HepG2 (cell line): ENCODE data around the gene KATNB1. TPM values are rescaled to one million over a fixed set of nuclear protein-coding genes. Genes with fewer than 3 reads are reported as not detected.

Experiments
- ATRX ChIP-seq: sonication (generic); formaldehyde crosslinking; IDR thresholded peaks from 2 replicates; pipeline ENCODE4 v1.4.0; 2020; ENCODE audit warnings: missing genetic modification reagents, borderline replicate concordance
- CHD2 ChIP-seq: IDR thresholded peaks from 2 replicates; pipeline ENCODE4 v1.6.1; 2011; ENCODE audit warnings: low read depth, low read length, improper control_type of control experiment
- CHD4 ChIP-seq: fragments of 200-600 bp; sonication (generic); IDR thresholded peaks from 2 replicates; pipeline ENCODE4 v1.7.0; 2017; ENCODE audit warnings: mild to moderate bottlenecking, low read length, borderline replicate concordance
- CSRNP1 ChIP-seq: sonication (generic); formaldehyde crosslinking; IDR thresholded peaks from 2 replicates; pipeline ENCODE4 v1.8.1; 2023; ENCODE audit warnings: mild to moderate bottlenecking, missing genetic modification reagents
- EP300 ChIP-seq, 3 experiments: sonication (generic) in 1 of 3; formaldehyde crosslinking in 1 of 3; IDR thresholded peaks; 2 replicates each; pipeline versions ENCODE4 v1.5.1 to v1.6.1; 2011 to 2020; ENCODE audit warnings: low read depth in 2 of 3, low read length in 2 of 3, borderline replicate concordance in 1 of 3, improper control_type of control experiment in 1 of 3, mild to moderate bottlenecking in 1 of 3, missing genetic modification reagents in 1 of 3, moderate library complexity in 1 of 3
- ERF ChIP-seq: IDR thresholded peaks from 2 replicates; pipeline ENCODE4 v1.6.1; 2018; ENCODE audit warnings: missing biosample characterization, missing genetic modification reagents
- FOXA1 ChIP-seq, 2 experiments: fragments of 450-650 bp in 1 of 2; sonication (generic) in 1 of 2; formaldehyde crosslinking in 1 of 2; IDR thresholded peaks; 2 replicates each; pipeline versions ENCODE4 v1.4.0 to v1.6.1; 2016 to 2020; ENCODE audit warnings: missing genetic modification reagents in 1 of 2
- NFRKB ChIP-seq: fragments of 450-650 bp; IDR thresholded peaks from 2 replicates; pipeline ENCODE4 v1.6.1; 2017
- NKX3-1 ChIP-seq: sonication (generic); formaldehyde crosslinking; IDR thresholded peaks from 2 replicates; pipeline ENCODE4 v1.5.0; 2020; ENCODE audit warnings: missing genetic modification reagents
- POLR2A ChIP-seq, 2 experiments: IDR thresholded peaks; 2 replicates each; pipeline ENCODE4 v1.6.1; 2011; ENCODE audit warnings: low read depth in 2 of 2, low read length in 2 of 2, mild to moderate bottlenecking in 1 of 2, moderate library complexity in 1 of 2; ENCODE audit not compliant: insufficient read depth in 1 of 2
- RFXANK ChIP-seq: IDR thresholded peaks from 2 replicates; pipeline ENCODE4 v1.6.1; 2016
- RXRB ChIP-seq: IDR thresholded peaks from 2 replicates; pipeline ENCODE4 v1.6.1; 2016; ENCODE audit warnings: borderline replicate concordance, missing genetic modification reagents, missing compliant biosample characterization
- SP1 ChIP-seq, 2 experiments: fragments of 450-650 bp in 1 of 2; sonication (generic) in 1 of 2; formaldehyde crosslinking in 1 of 2; IDR thresholded peaks; 2 replicates each; pipeline versions ENCODE4 v1.4.0 to v1.6.1; 2016 to 2020; ENCODE audit warnings: missing genetic modification reagents in 1 of 2
- SYNCRIP ChIP-seq: fragments of 200-400 bp; formaldehyde crosslinking; IDR thresholded peaks from 2 replicates; pipeline ENCODE4 v1.6.1; 2018; ENCODE audit warnings: mild to moderate bottlenecking, low read depth, low read length; ENCODE audit not compliant: insufficient read depth
- TAF1 ChIP-seq: sonication (generic); formaldehyde crosslinking; IDR thresholded peaks from 2 replicates; pipeline ENCODE4 v1.4.0; 2020; ENCODE audit warnings: missing genetic modification reagents
- U2AF2 ChIP-seq: fragments of 200-400 bp; formaldehyde crosslinking; IDR thresholded peaks from 2 replicates; pipeline ENCODE4 v1.6.1; 2017; ENCODE audit warnings: low read depth, mild to moderate bottlenecking, low read length
- ZBTB42 ChIP-seq: sonication (generic); formaldehyde crosslinking; IDR thresholded peaks from 2 replicates; pipeline ENCODE4 v1.5.0; 2020; ENCODE audit warnings: mild to moderate bottlenecking, missing genetic modification reagents
- ZC3H4 ChIP-seq: sonication (generic); formaldehyde crosslinking; IDR thresholded peaks from 2 replicates; pipeline ENCODE4 v1.4.0; 2020; ENCODE audit warnings: missing genetic modification reagents, borderline replicate concordance
- ZFAT ChIP-seq: sonication (generic); formaldehyde crosslinking; conservative IDR thresholded peaks from 2 replicates; pipeline ENCODE4 v1.8.1; 2023; ENCODE audit warnings: missing genetic modification reagents, inconsistent platforms
- ZNF10 ChIP-seq: sonication (generic); formaldehyde crosslinking; IDR thresholded peaks from 2 replicates; pipeline ENCODE4 v1.4.0; 2020; ENCODE audit warnings: mild to moderate bottlenecking, low read depth, missing genetic modification reagents, borderline replicate concordance
- ZNF17 ChIP-seq: sonication (generic); formaldehyde crosslinking; IDR thresholded peaks from 2 replicates; pipeline ENCODE4 v1.5.0; 2020; ENCODE audit warnings: mild to moderate bottlenecking, missing genetic modification reagents
- ZNF180 ChIP-seq: sonication (generic); formaldehyde crosslinking; IDR thresholded peaks from 2 replicates; pipeline ENCODE4 v1.4.0; 2020; ENCODE audit warnings: low read depth, missing genetic modification reagents, borderline replicate concordance
- ZNF224 ChIP-seq: sonication (generic); formaldehyde crosslinking; IDR thresholded peaks from 2 replicates; pipeline ENCODE4 v1.5.0; 2020; ENCODE audit warnings: mild to moderate bottlenecking, missing genetic modification reagents
- ZNF432 ChIP-seq: sonication (generic); formaldehyde crosslinking; IDR thresholded peaks from 2 replicates; pipeline ENCODE4 v1.5.0; 2020; ENCODE audit warnings: missing genetic modification reagents, mild to moderate bottlenecking, borderline replicate concordance
- ZNF7 ChIP-seq: IDR thresholded peaks from 2 replicates; pipeline ENCODE4 v1.6.1; 2016; ENCODE audit warnings: missing biosample characterization, missing genetic modification reagents
- ZSCAN22 ChIP-seq: sonication (generic); formaldehyde crosslinking; IDR thresholded peaks from 2 replicates; pipeline ENCODE4 v1.4.0; 2020; ENCODE audit warnings: mild to moderate bottlenecking, missing genetic modification reagents
- polyA plus RNA-seq, 8 experiments: library from polyadenylated mRNA; depleted of rRNA in 3 of 8; stranded (reverse) in 7 of 8; unstranded in 1 of 8; fragments of >200 nt; fragmentation: Illumina TruSeq in 4 of 8; extraction: Trizol in 4 of 8; gene quantifications; 2 replicates each; pipeline versions ENCODE4 v1.2.1 to v1.2.3, GENCODE V29; 2011 to 2016; ENCODE audit warnings: low read depth in 4 of 8, missing spikeins in 1 of 8, mixed read lengths in 1 of 8; ENCODE audit not compliant: insufficient read depth in 1 of 8
- total RNA-seq, 5 experiments: library from RNA; depleted of rRNA; stranded (reverse); fragments of >200 nt; fragmentation: Illumina TruSeq; extraction: Trizol; gene quantifications; 2 replicates each; pipeline ENCODE4 v1.2.3, GENCODE V29; 2016; ENCODE audit warnings: low read depth in 1 of 5
- TF ChIP-seq, protein P1 (sequence below): sonication (generic); formaldehyde crosslinking; IDR thresholded peaks from 2 replicates; pipeline ENCODE4 v1.8.0; 2022; ENCODE audit warnings: missing genetic modification reagents, mild to moderate bottlenecking, inconsistent platforms, borderline replicate concordance

KATNB1 gene
- total and polyA plus RNA-seq, 2 of the 13 experiments (the other 11 are each of a cell fraction or from before 2014, with no cell fraction given): 31.5 to 43.5 TPM

- no peak for TF ChIP-seq U2AF2
- no peak for TF ChIP-seq ZNF180
- no peak for TF ChIP-seq ZNF17 (CRISPR knock-in tag)
- TF ChIP-seq FOXA1 (IDR thresholded peaks at IDR 0.05): no peak
- peak; percentile 79 for TF ChIP-seq FOXA1 (CRISPR knock-in tag; IDR thresholded peaks at IDR 0.05)
- TF ChIP-seq CSRNP1: 0 out of 2 replicates have a peak, but pooled peaks have one; percentile 51
- TF ChIP-seq ZSCAN22 (CRISPR knock-in tag): 0 out of 2 replicates have a peak, but pooled peaks have one; percentile 57
- no peak for TF ChIP-seq ZNF7 (CRISPR knock-in tag)
- TF ChIP-seq NKX3-1 (CRISPR knock-in tag): 0 out of 2 replicates have a peak, but pooled peaks have one; percentile 17
- peak; percentile 52 to 65; a peak in 3 of 4 replicates for TF ChIP-seq POLR2A (IDR thresholded peaks at IDR 0.05; ENCODE audit: insufficient read depth in 1 of 2, low read depth in 2 of 2, low read length in 2 of 2)
- no peak for TF ChIP-seq ZNF432 (CRISPR knock-in tag)
- TF ChIP-seq, protein P1, sequence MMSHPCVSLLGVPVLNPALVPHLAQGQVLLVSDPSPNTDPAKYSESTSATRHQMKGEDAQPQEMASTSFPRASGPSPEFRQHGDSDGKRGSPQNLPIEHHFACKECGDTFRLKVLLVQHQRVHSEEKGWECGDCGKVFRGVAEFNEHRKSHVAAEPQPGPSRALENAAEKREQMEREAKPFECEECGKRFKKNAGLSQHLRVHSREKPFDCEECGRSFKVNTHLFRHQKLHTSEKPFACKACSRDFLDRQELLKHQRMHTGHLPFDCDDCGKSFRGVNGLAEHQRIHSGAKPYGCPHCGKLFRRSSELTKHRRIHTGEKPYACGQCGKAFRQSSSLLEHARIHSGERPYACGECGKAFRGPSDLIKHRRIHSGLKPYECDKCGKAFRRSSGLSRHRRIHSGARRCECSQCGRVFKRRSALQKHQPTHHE (CRISPR knock-in tag): no peak
- TF ChIP-seq ZFAT (CRISPR knock-in tag): no peak
- TF ChIP-seq ATRX: no peak
- no peak for TF ChIP-seq RFXANK (CRISPR knock-in tag)
- TF ChIP-seq CHD4: no peak
- no peak for TF ChIP-seq ZNF10 (CRISPR knock-in tag)
- TF ChIP-seq NFRKB: no peak
- no peak for TF ChIP-seq ZBTB42 (CRISPR knock-in tag)
- peak; percentile 79; the same call in 1 of the 2 replicates for TF ChIP-seq ZNF224
- TF ChIP-seq ERF: peak; percentile 55; the same call in 1 of the 2 replicates
- no peak for TF ChIP-seq SP1 (IDR thresholded peaks at IDR 0.05)
- TF ChIP-seq SP1 (CRISPR knock-in tag; IDR thresholded peaks at IDR 0.05): no peak
- no peak for TF ChIP-seq SYNCRIP
- TF ChIP-seq TAF1 (CRISPR knock-in tag): no peak
- peak in 1 of 2 experiments; percentile 74; a peak in 2 of 4 replicates for TF ChIP-seq EP300 (IDR thresholded peaks at IDR 0.05; ENCODE audit: low read depth in 2 of 2, low read length in 2 of 2)
- TF ChIP-seq EP300 (CRISPR knock-in tag; IDR thresholded peaks at IDR 0.05; ENCODE audit: borderline replicate concordance): no peak
- no peak for TF ChIP-seq CHD2
- TF ChIP-seq RXRB: peak; percentile 18; the same call in 1 of the 2 replicates
- TF ChIP-seq ZC3H4 (CRISPR knock-in tag): no peak
These were observed 31.3 kb upstream of the KATNB1 start (continued) for GRCh38 chr16:57704011-57704904.
